ENCODE data around the gene SEMA3E.

The SEMA3E gene

GRCh38 chr7:83640731-83641537 is 8.0 kb downstream of the SEMA3E start:
- DNase-seq (ENCODE audit: low read depth in 2 of 2), result no peak

GRCh38 chr7:83640240-83640639 is 8.7 kb downstream of the SEMA3E start:
- no peak for DNase-seq (ENCODE audit: low read depth in 2 of 2)

GRCh38 chr7:83633516-83633915 is 15.4 kb downstream of the SEMA3E start:
- DNase-seq (ENCODE audit: low read depth in 2 of 2), result no peak

- no peak for DNase-seq (ENCODE audit: low read depth in 2 of 2)
Measured at GRCh38 chr7:83629117-83629880, 19.6 kb downstream of the SEMA3E start.

GRCh38 chr7:83617858-83618257 is 31.1 kb downstream of the SEMA3E start:
- DNase-seq (ENCODE audit: low read depth in 2 of 2), result no peak

GRCh38 chr7:83614112-83614511 is 34.8 kb downstream of the SEMA3E start:
- DNase-seq (ENCODE audit: low read depth in 2 of 2), result no peak

- no peak for DNase-seq (ENCODE audit: low read depth in 2 of 2)
Measured at GRCh38 chr7:83613232-83613631, 35.7 kb downstream of the SEMA3E start.

GRCh38 chr7:83611776-83612175 is 37.2 kb downstream of the SEMA3E start:
- DNase-seq (ENCODE audit: low read depth in 2 of 2), result no peak

- no peak for DNase-seq (ENCODE audit: low read depth in 2 of 2)
Measured at GRCh38 chr7:83610649-83611304, 38.2 kb downstream of the SEMA3E start.

GRCh38 chr7:83608716-83609115 is 40.2 kb downstream of the SEMA3E start:
- no peak for DNase-seq (ENCODE audit: low read depth in 2 of 2)

DNA sequence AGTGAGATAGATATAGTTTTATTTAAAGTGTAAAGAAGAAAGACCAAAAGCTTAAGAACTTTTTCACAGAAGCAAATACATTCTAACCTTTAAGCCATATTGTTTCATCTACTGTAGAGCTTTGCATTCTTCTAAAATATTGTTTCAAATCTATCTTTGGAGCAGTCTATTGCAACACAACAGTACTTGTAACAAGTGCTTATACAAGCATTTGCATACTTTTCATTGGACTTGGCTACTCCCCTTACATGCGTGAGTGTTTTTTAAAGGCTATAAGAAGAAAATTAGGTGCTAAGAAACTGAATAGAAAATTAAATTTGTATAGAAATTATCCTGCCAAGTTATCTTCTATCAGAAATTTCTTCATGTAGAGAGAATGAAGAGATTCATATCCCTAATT is 45.3 kb downstream of the SEMA3E start:
- DNase-seq (ENCODE audit: low read depth in 2 of 2), result no peak

- no peak for DNase-seq (ENCODE audit: low read depth in 2 of 2)
Measured at GRCh38 chr7:83599131-83599530, 49.8 kb downstream of the SEMA3E start.

DNA sequence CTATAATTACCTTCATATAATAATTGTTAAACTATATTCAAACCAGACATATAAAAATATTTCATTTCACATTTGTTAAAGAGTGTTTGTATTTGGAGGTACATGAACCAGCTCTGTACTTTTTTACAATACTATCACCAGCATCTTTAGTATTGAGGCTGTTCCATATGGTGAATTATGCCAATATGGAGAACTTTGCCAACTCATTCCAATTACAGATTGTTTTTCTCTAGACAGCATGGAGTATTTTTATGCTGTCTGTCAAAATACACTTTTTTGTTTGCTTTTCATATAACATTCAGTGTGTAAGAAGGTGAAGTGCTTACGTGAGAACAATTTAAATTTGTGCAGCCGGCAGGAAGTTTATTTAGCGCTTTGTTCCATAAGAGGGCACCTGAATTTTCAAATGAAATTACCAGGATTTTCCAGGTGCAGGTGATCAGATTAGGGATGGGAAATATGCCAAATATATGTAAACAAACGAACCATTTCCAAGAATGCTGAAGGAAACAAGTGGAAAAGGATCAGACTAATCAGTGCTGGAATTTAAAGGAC is 54.9 kb downstream of the SEMA3E start:
- DNase-seq (ENCODE audit: low read depth in 2 of 2), result no peak

GRCh38 chr7:83588602-83589240 is 60.2 kb downstream of the SEMA3E start:
- DNase-seq (ENCODE audit: low read depth in 2 of 2), result no peak

DNA sequence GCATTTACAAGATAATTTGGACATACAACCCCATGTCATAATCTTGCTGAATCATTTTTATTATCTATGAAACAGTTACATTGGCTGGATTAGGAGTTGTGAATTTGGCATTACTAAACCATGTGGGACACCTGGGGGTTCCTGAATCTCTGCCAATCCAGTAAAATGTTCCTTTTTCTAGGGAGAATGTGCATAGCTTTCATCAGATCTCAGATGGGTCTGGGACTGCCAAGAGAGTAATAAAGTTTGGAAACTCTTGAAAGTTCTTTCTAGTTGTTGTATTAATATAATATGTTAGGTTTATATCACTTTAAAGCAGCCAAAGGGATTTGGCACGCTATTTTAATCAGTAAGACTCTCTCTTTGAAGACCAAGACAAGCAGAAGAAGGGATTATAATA is 62.7 kb downstream of the SEMA3E start:
- no peak for DNase-seq (ENCODE audit: low read depth in 2 of 2)

DNA sequence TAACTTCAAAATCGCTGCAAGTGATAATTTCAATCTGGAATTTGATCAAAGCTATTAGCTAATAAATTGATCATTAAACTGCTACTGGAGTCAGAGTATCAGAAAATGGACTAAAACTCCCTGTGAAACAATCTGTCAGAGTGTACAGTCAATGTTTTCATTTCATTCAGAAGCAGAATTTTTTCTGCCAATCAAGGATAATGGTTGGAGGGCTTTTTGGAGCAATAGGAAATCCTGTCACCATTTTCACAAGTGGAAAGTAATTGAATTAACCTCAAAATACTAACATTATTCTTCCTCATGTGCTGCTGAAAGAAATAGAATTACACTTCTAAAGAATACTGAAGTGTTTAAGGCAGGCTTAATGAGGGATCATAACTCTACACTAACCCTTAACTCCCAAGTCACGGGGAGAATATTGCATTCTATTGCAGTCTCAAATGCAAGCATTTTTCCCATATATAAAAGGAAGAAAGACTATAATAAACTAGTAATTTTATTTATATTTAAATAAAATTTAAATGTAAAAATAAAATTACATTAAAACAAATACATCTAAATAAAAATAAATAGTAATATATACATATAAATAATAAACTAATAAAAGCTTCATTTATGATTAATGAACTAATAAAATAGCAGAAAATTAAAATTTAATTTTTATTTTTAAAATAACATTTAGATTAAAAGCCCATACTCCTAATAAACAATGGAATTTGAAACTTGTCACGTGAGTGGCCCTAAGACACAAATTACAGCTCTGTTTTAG is 67.1 kb downstream of the SEMA3E start:
- no peak for DNase-seq (ENCODE audit: low read depth in 2 of 2)

DNA sequence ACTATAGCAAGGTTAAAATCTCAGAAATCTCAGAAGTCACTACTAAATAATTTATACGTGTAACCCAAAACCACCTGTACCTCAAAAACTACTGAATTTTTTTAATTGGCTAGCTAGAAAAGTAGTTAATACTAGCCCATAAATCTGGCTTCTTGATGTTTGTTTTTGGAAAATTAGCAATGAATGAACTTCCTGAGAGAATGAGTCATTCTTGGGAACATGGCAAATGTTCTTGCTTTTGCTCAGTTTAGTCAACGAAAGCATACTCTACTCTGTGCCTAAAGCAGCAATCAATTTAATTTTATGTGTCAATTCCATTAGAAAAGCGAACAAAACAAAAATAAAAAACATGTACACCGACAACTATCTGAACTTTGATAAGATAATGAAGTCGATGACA is 69.2 kb downstream of the SEMA3E start:
- DNase-seq (ENCODE audit: low read depth in 2 of 2), result no peak

DNA sequence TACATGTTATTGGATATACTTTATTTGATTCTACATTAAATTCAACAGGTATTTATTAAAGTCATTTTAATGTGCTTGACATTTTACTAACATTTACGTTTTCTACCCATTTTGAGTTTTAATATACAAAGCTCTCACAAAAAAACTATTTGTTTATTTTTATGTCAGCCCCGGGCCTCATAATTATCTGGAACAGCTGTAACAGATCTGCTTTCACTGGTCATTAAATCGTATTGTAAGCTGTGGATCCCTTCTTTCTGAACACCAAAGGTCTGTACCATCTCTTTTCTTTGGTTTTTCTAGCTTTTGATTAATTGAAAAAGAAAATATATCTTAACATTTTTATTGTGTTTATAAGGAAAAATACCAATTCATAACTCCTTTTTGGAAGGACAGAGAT is 73.5 kb downstream of the SEMA3E start:
- DNase-seq (ENCODE audit: low read depth in 2 of 2), result no peak

GRCh38 chr7:83574616-83575015 is 74.3 kb downstream of the SEMA3E start:
- DNase-seq (ENCODE audit: low read depth in 2 of 2), result no peak

- DNase-seq (ENCODE audit: low read depth in 2 of 2), result no peak
Measured at GRCh38 chr7:83562960-83563359, 86.0 kb downstream of the SEMA3E start.

DNA sequence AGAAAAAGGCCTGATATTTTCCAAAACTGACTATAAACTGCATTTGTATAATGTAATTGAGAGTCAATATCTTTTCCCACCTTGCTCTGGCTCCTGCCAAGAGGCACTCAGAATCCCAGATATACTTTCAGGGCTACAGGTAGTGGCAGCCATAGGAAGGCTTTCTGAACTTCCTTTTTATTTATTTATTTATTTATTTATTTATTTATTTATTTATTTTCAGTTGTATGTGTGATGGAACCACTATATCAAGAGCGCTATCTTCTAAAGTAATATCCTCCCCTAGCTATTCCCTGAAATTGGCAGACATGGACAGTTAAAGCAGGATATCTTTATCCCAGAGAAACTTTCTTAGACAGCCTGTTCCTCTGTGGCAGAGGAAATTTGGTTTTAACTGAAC is 86.7 kb downstream of the SEMA3E start:
- DNase-seq (ENCODE audit: low read depth in 2 of 2), result no peak
